Measurements from ENCODE around the gene C1orf141.
"Not testable (repeated sequence)": the region's sequence is repeated elsewhere in the genome, so short reads cannot be mapped to it uniquely, and the experiment has no call there.

Gene C1orf141

DNA sequence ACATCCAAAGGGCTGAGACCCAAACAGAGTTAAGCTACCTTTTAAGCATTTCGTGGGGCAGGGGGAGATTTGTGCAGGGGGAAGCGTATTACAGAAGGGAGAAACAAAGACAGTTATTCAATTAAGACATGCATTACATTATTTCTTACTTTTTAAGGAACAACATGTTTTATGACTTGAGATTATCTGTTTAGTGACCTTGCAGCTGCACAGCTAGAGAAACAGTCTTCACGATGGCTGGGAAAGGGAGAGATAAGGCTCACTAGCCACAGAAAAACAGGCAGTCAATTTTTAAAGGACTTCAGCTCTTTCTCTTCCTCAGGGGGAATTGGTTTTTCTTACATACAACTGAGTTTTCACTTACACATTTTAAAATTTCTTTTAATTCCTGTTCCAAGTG is 7.1 kb upstream of the C1orf141 start:
- not testable (repeated sequence) for DNase-seq

DNA sequence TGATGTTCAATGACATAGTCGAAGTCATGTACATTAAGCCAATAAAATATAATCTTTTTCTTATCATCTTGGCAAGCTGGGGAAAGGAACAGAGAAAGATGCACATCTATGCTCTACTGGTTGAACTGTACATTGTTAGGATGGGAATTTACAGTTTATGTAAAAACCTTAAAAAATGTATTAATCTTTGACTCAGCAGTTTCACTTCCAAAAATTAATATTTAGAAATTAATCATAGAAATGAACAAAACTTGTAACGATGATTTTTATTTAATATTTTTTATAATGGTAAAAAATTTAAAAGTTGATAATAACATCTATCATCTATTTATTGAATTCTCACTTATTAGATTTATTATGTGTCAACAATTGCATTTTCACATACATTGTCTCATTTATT is 5.7 kb upstream of the C1orf141 start:
- no peak for DNase-seq

DNA sequence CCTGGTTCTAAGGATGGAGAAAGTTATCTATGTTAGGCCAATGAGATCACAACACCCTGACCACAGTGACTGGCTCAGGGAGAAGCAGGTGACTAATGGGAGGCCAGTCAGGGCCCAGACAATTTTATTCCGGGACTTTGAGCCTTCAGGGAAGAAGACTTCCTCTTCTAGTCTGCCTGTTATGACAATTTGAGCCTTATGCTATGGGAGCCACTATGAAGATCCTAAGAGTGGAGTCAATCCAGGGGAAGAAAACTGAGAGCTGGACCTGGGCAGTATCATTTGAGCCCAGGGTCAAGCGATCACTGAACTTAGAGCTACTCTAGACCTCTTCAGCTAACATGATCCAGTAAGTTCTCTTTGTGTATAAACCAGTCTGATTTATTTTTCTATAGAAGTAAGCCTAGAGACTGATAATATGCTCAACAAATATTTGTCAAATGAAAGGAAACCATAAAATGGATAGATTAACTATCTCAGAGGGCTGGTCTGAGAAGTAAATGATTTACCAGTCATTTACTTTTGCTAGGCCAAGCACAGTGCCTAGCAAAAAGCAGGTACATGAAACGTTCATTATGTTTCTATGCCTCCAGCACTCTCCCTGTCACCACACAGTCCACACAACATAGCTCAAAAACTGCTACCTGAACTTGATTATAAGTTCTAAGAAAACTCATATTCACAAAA is 4.2 kb upstream of the C1orf141 start:
- DNase-seq, result no peak

DNA sequence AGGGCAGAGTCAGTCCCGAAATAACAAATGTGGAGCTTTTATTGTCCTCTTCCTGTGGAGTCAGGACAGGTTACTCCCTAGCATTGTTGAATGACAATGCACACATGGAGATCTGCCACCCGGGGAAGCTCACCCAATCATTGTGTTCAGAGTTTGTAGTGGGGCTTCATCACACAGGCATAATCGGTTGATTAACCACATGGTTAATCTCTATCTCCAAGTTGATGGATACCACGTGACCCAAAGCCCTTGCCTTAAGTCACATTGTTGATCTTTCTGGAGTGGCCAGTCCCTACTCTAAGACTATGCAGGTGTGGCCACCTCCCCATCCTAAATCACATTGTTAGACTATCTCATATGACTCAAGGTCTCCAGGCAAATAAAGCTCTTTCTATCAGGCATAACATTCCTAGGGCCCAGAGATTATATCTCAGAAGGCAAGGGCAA is 2.6 kb upstream of the C1orf141 start:
- no peak for DNase-seq

DNA sequence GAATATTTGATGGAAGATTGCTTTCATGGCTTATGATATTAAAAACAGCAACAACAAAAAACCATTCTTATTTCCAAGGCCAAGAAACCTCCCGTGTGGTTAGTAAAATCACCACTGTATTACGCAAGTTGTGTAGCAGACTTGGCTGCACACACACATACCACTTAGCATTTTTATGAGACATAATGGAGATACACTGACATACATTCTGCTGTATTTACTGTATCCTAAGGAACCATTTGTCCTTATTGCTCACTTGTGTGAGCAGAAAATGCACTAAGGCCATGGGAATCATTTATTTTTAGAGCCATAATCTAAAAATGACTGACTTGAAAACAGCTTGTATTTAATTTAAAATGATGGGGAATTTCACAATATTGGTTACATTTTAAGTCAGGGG is 584 bp upstream of the C1orf141 start:
- DNase-seq, result no peak

DNA sequence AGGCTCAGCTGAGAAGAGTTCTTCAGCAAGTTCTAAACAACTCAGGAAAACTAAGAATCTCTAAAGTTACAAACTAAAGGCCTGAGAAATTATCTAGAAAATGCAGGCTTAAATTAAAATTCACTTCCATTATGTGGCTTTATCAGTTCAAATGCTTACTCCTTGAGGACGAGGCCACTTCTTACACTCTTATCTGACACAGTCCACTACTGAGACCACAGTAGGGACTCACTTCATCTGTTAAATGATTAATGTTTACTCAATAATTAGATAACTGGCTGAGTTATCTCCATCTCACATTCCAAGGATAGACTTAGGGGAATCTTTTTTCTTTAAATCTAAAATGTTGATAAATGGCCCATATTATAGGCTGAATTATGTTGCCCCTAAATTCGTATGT is 1.6 kb downstream of the C1orf141 start:
- DNase-seq, result no peak

DNA sequence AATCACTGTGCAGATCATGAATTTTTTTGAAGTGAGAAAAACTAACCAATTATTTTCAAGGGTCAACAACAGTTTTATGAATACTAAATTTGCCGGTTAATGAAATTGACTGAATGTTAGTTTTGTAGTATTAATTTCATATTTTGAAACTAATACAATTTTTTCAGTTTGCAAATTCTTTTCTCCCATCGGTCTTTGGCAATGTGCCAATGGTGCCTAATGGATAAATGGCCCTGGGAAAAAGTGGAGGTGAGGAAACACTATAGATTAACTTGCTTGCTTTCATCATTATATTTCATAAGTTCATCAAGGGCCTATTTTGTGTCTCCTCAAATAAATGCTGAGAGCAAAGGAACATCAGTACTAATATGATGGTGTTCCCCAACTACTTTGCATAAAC is 4.1 kb downstream of the C1orf141 start:
- DNase-seq, result no peak

DNA sequence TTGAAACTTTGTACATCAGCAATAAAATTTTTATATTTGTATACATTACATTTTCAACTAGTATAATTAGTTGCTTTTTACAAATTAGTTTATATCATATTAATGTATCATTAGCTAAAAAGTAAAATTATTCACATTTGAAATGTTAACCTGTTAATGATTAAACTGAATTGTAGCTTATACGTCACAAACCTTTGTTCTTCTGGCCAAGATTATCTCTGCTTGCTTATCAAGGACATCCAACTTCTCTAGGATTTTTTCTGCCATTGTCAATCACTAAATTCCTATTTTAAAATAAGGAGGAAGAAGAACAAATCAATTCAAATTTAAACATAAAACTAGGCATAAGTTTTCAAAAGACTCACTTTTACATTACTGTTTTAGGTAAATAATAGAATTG is 7.8 kb downstream of the C1orf141 start:
- no peak for DNase-seq

DNA sequence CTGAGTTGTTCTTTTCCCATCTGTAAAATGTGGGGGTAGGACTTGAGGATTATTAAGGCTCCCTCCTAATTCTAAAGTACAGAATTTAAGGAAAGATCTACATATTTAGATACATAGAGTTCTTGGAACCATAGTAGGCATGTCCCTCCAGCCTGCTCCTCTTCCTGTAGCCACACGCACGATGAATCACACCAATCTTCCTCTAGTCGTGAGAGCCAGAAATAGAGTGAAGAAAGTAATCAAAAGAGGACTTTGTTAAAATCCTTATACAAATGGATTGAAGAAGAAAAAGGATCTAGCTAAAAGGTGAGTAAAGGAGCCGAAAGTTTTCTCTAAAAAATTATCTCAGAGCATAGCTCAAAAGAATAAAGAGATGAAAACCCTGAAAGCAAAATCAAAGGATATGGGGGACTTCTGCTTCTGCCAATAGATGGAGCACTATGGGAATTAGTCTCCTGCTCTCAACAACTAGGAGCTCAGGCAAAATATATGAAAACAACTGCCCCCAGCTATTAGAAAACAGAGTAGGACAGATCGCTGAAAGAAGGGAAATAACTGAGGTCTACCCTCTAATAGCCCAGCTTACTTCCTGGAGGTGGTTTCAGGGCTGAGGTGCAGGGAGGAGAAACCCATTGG is 8.5 kb downstream of the C1orf141 start:
- DNase-seq, result no peak

DNA sequence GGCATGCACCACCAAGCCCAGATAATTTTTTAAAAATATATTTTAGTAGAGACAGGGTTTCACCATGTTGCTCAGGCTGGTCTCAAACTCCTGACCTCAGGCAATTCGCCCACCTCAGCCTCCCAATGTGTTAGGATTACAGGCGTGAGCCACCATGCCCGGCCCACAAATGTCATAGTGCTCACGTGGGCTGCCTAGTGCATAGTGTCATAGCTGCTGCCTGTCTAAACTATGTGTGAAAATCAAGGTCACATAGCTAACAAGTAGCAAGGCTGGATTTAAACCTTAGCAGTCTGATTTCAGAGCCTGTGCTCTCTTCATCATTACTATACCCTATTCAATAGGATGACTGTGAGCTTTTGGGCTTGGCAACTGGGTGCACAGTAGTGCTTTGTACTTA is 10.3 kb downstream of the C1orf141 start:
- DNase-seq, result no peak

DNA sequence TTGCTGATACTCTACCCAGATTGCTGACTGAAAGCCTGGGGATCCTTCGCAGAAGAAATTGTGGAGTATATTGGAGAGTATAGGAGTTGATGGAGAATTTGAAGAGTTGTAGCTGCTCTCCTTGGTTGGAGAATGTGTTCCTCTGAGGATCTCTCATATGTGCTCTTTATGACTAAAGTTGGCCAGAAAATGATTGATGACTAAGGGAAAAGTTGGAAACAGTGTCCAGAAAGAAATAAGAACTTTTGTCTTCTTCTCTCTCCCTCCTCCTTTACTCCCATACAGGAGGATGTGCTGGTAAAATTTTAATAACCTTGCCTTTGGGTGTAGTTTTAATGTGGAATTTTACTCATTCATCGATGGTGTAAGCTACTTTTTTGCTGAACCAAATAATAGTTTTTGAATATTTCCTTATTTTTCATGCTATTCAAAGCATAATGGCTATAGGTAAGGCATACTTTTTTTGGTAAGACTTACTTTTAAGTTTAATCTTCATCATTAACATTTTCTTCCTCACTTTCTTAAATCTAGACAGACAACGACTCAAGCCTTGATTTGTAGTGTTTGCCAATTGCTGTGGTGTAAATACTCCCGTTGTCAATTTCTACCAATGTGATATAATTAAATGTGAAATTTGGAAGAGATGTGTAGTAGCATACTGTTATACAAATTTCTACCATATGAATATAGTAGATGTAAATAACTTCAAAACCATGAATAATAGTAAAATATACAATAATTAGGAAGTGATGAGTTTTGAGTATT is 13.7 kb downstream of the C1orf141 start:
- no peak for DNase-seq

DNA sequence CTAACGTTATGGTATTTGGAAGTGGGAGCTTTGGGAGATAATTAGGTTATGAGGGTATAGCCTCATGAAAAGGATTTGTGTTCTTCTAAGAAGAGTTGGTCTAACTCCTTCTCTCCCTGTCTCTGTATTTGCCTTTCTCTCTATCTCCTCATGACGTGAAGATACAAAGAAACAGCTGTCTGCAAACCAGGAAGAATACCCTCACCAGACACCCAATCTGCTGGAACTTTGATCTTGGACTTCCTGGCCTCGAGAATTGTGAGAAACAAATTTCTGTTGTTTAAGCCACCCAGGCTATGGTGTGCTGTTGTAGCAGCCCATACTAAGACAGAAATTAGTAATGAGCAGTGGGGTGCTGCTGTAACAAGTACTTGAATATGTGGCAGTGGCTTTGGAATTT is 16.1 kb downstream of the C1orf141 start:
- DNase-seq, result no peak

DNA sequence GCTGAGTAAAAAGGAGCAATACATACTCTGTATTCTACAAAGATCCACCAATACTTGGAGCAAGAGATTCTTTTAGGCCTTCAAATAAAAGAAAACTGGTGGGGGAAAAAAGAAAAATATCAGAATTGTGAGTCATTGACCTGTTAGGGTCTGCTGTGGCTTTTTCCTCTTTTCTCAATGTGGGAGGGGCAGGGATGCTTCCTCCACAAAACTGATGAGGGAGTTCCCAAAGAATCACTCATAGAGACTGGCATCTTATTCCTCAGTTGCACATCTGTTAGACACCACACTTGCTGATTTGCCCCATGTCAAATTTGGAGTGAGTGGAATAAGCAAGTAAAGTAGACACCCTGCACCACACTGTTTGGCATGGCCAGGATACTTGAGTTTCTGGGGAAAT is 16.6 kb downstream of the C1orf141 start:
- peak in 1 of 2 donors; percentile 6 for DNase-seq

DNA sequence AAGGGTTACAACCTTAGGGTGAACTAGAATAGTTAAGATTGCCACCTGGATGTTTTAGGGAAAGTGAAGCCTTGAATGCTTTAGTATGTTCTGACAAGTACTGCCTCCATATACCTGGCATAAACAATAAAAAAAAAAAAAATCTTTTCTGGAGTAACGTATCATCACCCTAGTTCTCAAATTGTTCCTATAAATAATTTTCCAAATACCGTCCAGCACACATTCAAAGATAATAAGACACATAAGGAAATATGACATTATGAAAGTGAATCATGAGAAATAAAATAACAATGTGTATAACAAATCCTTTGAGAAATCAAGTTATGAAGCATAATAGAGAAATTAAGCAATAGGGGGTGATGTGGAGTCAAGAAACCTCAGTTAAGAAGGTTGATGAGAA is 20.6 kb downstream of the C1orf141 start:
- DNase-seq, result no peak

DNA sequence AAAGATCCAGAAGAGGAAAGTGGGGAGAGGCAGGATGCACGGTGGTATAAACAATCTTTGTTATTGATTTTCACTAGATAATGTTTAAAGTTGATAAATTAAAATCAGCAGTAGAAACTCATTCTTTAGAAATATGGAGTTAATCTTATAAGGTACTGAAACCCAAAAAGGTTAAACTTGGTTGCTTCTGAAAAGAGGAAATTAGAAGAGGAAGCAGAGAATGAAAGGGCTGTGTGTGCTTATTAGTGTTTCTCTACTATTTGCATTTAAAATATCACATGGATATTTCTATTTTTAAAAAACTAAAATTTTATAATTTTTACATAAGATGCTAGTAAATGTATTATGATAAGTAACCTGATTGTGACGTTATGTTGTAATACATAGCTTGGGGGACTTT is 24.4 kb downstream of the C1orf141 start:
- DNase-seq, result peak; percentile 33 to 43

DNA sequence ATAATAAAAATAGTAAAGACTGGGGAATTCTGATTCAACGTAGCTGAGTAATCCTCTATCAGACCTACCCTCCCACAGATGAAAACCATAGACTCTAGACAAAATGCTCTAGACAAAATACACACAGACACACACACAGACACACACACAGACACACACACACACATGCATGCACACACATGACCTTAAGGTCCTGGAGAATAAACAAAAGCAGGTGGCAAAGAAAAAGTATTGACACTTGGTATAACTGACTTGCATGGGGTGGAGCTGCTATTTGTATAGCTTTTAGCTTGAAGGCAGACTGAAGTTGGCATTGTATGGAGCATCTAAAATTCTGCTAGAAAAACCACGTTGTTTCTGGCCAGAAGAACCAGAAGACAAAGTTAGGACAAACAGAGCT is 29.3 kb downstream of the C1orf141 start:
- DNase-seq, result no peak

DNA sequence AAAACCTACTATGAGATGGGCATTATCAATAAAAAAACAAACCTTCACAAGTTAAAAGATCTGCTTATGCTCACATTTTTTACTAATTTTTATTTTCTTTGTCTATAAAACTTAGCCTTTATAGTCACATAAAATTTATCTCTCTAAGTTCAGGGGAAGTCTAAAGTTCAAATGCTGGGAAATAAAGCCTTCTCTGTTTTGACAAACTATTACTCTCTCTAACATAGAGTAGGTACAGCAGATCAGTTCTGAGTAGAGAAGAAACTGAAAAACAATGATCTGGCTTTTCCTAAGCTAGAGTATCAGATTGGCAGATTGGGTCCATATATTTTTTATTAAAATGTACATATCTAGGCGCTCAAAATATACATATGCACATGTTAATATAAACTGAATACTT is 31.2 kb downstream of the C1orf141 start:
- no peak for DNase-seq

DNA sequence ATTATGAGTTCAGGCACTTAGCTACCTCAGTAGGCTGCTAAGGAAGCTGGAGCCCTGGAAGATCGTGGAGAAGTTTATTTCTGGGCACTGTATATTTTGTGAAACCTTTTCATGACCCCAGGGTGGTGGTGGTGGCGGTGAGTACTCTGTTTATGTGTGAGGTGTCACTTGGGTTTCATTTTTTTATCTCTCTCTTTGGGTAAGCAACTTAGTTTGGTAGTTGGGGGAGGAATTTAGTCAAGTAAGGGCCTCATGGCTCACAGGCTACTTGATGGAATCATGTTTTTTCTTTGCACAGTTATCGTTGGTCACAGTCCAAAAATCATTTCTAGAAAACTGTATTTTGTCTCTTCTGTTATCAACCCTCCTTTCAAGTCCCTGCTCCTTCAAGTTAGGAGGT is 33.9 kb downstream of the C1orf141 start:
- DNase-seq, result no peak

DNA sequence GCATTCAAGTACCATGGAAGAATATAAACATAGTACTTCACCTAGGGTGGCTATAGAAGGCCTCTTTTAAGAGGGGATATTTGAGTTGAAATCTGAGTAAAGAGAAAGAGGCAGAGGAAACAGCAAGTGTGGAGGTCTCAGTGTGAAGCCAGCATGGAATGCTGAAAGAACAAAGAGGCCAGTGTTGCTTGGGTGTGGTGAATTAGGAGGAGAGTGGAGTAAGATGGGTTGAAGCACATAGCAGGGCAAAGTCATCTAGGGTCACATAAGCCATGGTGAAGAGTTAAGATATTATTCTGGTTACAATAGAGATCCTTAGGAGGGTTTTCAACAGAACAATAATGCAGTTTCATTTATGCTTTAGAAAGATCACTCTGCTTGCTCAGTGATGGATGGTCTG is 37.5 kb downstream of the C1orf141 start:
- DNase-seq, result no peak

DNA sequence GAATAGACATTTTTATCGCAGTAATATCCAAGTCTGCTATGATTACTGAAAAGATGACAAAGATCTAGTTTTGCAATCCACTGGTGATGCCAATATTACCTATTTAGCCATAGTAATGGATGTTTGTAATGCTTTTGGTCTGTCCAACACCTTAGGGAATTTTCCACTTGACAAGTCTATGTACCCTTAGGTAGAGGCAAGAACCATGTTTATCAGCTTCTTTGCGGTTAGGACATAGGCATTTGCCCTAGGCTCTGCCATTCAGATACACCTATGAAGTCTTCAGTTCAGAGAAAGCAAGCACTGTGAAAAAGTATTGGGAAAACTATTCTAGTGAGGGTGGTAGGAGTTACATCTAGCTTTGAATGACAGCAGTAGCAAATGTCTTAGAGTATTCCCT is 40.6 kb downstream of the C1orf141 start:
- no peak for DNase-seq

DNA sequence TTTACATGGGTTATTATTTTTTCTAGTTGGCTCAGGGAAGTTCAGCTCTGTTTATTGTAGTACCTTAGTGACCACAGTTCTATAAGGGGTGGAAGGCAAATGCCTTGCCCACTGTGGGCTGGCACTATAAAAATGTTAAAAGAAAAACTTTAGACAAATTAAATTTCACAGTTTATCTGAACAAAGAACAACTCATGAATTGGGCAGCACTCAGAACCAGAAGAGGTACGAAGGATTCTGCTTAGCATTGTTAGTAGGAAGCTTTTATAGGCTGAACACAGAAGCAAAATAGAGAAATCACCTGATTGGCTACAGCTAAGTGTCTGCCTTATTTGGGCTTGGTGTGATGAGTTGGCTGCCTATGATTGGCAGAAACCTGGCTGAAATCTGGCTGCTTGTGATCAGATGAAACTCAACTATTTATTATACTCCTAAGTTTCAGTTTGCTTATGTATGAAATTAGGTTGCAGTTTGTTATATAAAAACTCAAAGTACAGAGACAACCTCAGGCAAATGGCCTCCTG is 45.0 kb downstream of the C1orf141 start:
- DNase-seq, result no peak

DNA sequence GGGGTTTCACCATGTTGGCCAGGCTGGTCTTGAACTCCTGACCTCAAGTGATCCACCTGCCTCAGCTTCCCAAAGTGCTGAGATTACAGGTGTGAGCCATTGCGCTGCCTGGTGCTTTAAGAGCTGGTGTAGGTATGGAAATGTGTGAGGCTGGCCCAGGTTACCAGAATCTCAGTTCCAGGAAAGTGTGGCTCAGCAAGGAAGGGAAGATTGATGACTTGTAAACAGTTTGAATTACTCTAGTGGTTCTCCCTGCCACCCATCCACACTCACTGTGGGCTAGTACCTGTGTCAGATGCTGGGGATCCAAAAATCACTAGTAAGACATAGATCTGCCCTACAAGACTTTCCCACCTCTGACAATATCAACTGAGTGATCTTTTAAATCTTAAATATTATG is 46.3 kb downstream of the C1orf141 start:
- no peak for DNase-seq

DNA sequence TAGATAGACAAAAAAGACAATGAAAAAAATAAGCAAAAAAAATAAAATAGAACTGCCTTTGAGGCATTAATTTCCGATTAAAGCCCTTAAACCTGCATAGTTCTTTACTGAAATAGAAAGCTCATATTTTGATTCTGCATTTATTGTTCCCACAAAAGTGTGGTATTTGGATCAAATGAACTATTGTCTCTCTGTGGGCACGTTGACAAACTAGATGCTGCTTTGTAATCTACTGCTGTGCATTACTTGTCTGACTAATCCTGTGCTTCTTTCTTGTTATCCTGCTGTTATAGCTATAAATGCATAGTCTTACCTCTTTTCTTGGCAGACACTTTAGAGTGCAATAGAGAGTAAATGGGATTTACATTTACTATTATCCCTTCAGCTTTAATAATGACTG is 49.4 kb downstream of the C1orf141 start:
- no peak for DNase-seq

DNA sequence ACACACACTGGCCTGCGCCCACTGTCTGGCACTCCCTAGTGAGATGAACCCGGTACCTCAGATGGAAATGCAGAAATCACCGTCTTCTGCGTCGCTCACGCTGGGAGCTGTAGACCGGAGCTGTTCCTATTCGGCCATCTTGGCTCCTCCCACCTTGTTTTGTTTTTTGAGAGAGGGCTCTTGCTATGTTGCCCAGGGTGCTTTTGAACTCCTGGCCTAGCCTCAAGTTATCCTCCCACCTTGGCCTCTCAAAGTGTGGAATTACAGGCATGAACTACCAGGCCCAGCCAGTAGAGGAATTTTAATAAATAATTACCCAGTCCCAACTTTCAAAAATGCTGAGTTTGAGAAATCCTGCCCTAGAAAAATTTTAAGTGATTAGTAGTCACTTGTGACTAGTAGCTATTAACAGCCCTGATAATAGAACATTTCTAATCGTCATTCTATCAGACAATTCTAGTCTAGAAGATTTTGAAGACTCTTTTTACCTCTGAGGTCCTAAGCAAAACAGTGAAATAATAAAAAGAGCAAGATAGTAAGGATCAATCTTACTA is 49.9 kb downstream of the C1orf141 start:
- no peak for DNase-seq
